ENCODE data around the gene RNASEH2A. TPM values are rescaled to one million over a fixed set of nuclear protein-coding genes. Genes with fewer than 3 reads are reported as not detected.
A peak's percentile ranks its signal among the peaks of the same experiment; 100 is the strongest.

Gene RNASEH2A
- total RNA-seq, 2 donors from 2014 or later, result 8.8 to 44.8 TPM

DNA sequence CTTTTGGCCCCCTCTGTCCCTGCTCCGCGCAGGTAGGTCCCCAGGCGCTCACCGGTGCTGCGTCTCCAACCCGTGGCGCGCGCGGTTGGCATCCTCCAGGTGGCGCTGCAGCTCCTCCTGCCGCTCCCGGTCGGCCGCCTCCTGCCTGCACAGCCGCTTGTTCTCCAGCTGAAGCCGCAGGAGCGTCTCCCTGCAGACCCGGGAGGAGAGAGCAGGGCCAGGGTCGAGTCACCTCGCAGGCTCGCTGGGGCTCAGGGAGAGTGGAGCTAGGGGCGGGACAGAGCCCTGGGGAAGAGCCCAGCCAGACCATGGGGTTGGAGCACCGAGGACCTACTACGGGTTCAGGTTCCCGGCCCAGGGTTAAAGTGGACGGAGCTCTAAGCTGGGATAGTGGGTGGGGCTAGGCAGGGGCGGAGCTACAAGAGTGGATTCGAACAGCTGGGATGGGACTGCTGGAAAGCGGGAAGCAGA lies 40.3 kb upstream of the RNASEH2A start:
- Histone ChIP-seq H3K27me3 (no peaks in the 10 kb centered on the region), H3K4me3 (peak overlapping the region; percentile 12), H3K27ac (no peak overlapping the region), H3K9me3 (no peaks in the 10 kb centered on the region), H3K4me1 (no peaks in the 10 kb centered on the region), H3K36me3 (no peaks in the 10 kb centered on the region), H3K9ac (ENCODE audit: low read depth in 2 of 2, low read length in 2 of 2) (peak overlapping the region in 1 of 2 donors; percentile 24)
- TF ChIP-seq, protein P1, sequence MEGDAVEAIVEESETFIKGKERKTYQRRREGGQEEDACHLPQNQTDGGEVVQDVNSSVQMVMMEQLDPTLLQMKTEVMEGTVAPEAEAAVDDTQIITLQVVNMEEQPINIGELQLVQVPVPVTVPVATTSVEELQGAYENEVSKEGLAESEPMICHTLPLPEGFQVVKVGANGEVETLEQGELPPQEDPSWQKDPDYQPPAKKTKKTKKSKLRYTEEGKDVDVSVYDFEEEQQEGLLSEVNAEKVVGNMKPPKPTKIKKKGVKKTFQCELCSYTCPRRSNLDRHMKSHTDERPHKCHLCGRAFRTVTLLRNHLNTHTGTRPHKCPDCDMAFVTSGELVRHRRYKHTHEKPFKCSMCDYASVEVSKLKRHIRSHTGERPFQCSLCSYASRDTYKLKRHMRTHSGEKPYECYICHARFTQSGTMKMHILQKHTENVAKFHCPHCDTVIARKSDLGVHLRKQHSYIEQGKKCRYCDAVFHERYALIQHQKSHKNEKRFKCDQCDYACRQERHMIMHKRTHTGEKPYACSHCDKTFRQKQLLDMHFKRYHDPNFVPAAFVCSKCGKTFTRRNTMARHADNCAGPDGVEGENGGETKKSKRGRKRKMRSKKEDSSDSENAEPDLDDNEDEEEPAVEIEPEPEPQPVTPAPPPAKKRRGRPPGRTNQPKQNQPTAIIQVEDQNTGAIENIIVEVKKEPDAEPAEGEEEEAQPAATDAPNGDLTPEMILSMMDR (IDR thresholded peaks at IDR 0.05), result peak; percentile 74
- DNase-seq, result peak; percentile 81
- intact Hi-C loops (cut with DNase I), result no loop called here

DNA sequence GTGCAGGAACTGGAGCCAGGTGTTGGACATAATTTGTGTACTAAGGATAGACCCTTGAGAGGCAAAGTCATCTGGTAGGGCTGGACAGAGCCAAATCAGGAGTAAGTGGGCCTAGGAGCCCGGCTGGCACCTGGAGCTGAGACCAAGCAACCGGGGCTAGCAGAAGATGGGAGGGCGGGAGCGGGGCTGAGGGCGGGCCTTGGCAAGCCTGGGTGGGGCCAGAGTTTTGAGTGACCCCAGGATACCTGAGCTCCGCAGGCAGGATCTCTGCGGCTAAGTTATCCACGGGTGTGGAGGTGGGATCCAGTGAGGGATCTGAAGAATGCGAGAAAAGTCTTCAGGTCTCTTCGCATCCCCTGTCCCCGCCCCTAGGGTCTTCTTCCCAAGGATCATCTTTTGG lies 39.2 kb upstream of the RNASEH2A start:
- no peak overlapping the region for H3K27ac ChIP-seq
- H3K27me3 ChIP-seq, result no peaks in the 10 kb centered on the region
- no peaks in the 10 kb centered on the region for H3K36me3 ChIP-seq
- H3K9ac ChIP-seq (ENCODE audit: low read depth in 2 of 2, low read length in 2 of 2), result no peak overlapping the region
- TF ChIP-seq, protein P1 (IDR thresholded peaks at IDR 0.05), result no peak
- H3K9me3 ChIP-seq, result no peaks in the 10 kb centered on the region
- intact Hi-C loops (cut with DNase I), result no loop called here
- H3K4me3 ChIP-seq, result no peak overlapping the region
- no peaks in the 10 kb centered on the region for H3K4me1 ChIP-seq
- no peak for DNase-seq

DNA sequence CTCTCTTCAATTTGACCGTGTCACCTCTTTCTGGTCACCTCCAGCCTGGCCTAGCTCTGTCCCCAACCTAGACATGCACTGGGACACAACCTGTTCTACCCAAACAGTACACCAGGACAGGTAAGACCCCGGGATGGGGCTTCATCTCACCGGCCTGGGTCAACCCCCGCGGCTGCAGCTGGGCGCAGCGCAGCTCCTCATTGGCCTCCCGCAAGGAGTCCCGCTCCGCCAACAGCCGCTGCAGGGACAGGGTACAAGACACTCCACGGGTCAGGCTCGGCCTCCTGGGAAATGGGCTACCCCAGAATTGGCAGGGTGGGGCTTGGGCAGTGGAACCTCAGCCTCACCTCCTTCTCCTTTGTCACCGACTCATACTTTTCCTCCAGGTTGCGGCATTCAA lies 38.7 kb upstream of the RNASEH2A start:
- H3K4me1 ChIP-seq, result no peaks in the 10 kb centered on the region
- no peak overlapping the region for H3K27ac ChIP-seq
- intact Hi-C loops (cut with DNase I), result no loop called here
- TF ChIP-seq, protein P1 (IDR thresholded peaks at IDR 0.05), result no peak
- H3K9me3 ChIP-seq, result no peaks in the 10 kb centered on the region
- no peak overlapping the region for H3K9ac ChIP-seq (ENCODE audit: low read depth in 2 of 2, low read length in 2 of 2)
- no peak for DNase-seq
- H3K27me3 ChIP-seq, result no peaks in the 10 kb centered on the region
- H3K4me3 ChIP-seq, result no peak overlapping the region
- no peaks in the 10 kb centered on the region for H3K36me3 ChIP-seq

DNA sequence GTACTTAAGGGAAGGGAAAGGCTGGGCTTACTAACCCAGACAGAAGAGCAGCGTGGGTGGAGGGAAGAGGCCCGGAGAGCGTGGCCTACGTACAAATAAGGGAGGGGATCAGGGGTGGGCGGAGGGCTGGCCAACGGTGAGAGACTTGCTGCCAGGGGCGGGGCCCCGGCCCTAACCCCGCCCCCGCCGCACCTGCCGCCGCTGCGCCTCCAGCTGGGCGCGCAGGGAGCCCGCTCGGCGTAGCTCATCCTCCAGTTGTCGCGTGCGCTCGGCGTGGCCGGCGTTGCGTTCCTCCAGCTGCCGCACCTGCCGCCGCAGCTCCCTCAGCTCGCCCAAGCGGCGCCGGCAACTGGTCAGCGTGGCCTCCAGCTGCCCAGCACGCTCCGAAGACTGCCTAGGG lies 36.7 kb upstream of the RNASEH2A start:
- Histone ChIP-seq H3K4me1 (no peaks in the 10 kb centered on the region), H3K36me3 (no peaks in the 10 kb centered on the region), H3K4me3 (no peak overlapping the region), H3K9ac (ENCODE audit: low read depth in 2 of 2, low read length in 2 of 2) (no peak overlapping the region), H3K27ac (no peak overlapping the region), H3K27me3 (no peaks in the 10 kb centered on the region), H3K9me3 (no peaks in the 10 kb centered on the region)
- peak; percentile 59 for DNase-seq
- intact Hi-C loops (cut with DNase I), result no loop called here
- TF ChIP-seq, protein P1 (IDR thresholded peaks at IDR 0.05), result no peak

DNA sequence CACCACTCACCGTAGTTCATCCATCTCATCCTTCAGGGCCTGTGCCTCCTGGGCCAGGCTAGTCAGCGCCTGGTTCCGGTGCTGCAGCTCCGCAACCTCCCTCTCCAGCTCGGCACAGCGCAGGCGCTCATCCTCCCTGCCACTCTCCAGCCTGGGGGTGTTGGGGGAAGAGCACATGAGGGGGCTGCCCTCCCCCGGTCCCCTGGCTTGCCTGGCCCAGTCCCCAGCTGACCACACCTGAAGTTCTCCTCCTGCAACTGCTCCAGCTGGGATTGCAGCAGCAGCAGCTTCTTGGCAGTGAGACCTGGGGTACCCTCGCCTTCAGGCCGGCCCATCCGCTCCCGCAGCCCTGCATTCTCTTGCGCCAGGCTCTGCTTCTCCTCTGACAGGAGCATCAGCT lies 35.5 kb upstream of the RNASEH2A start:
- TF ChIP-seq, protein P1 (IDR thresholded peaks at IDR 0.05), result no peak
- Histone ChIP-seq H3K4me1 (no peaks in the 10 kb centered on the region), H3K9ac (ENCODE audit: low read depth in 2 of 2, low read length in 2 of 2) (peak overlapping the region in 1 of 2 donors; percentile 24), H3K27me3 (no peaks in the 10 kb centered on the region), H3K9me3 (no peaks in the 10 kb centered on the region), H3K27ac (no peak overlapping the region), H3K36me3 (no peaks in the 10 kb centered on the region), H3K4me3 (no peak overlapping the region)
- intact Hi-C loops (cut with DNase I), result no loop called here
- DNase-seq, result no peak

Measured in colonic mucosa (tissue), 4 donors.